K562 (cell line): ENCODE measurements around the gene GNRH2. TPM values are rescaled to one million over a fixed set of nuclear protein-coding genes. Genes with fewer than 3 reads are reported as not detected.

Experiments
- BCLAF1 ChIP-seq, 2 experiments: fragments of 450-650 bp in 1 of 2; IDR thresholded peaks; 2 replicates each; pipeline ENCODE4 v1.6.1; 2011 to 2017; ENCODE audit warnings: low read depth in 2 of 2, antibody characterized with exemption in 1 of 2, borderline replicate concordance in 1 of 2, low read length in 1 of 2, mild to moderate bottlenecking in 1 of 2, mixed read lengths in 1 of 2; ENCODE audit not compliant: control insufficient read depth in 1 of 2
- CBFA2T3 ChIP-seq: fragments of 450-650 bp; IDR thresholded peaks from 2 replicates; pipeline ENCODE4 v1.6.1; 2017
- CHCHD3 ChIP-seq: fragments of 250-450 bp; sonication (Bioruptor Pico); IDR thresholded peaks from 2 replicates; pipeline ENCODE4 v2.1.2; 2022; ENCODE audit warnings: mild to moderate bottlenecking
- HIVEP1 ChIP-seq: fragments of 250-450 bp; sonication (Bioruptor Pico); IDR thresholded peaks from 2 replicates; pipeline ENCODE4 v1.4.0; 2020; ENCODE audit warnings: mild to moderate bottlenecking
- MAFG ChIP-seq: fragments of 450-650 bp; conservative IDR thresholded peaks from 2 replicates; pipeline ENCODE4 v1.6.1; 2016; ENCODE audit warnings: missing genetic modification characterization, missing compliant biosample characterization
- MCM5 ChIP-seq: fragments of 450-650 bp; IDR thresholded peaks from 2 replicates; pipeline ENCODE4 v1.6.1; 2016; ENCODE audit warnings: low read depth
- MECOM ChIP-seq: fragments of 250-450 bp; sonication (Bioruptor Pico); IDR thresholded peaks from 2 replicates; pipeline ENCODE4 v1.8.0; 2022; ENCODE audit warnings: inconsistent platforms
- MED1 ChIP-seq: sonication (generic); formaldehyde crosslinking; IDR thresholded peaks from 2 replicates; pipeline ENCODE4 v1.8.1; 2023; ENCODE audit warnings: missing genetic modification reagents, borderline replicate concordance
- MTA2 ChIP-seq: fragments of 450-650 bp; IDR thresholded peaks from 2 replicates; pipeline ENCODE4 v1.6.1; 2016; ENCODE audit warnings: low read depth
- MTA3 ChIP-seq: fragments of 450-650 bp; formaldehyde crosslinking; IDR thresholded peaks from 2 replicates; pipeline ENCODE4 v1.6.1; 2017; ENCODE audit warnings: mild to moderate bottlenecking, borderline replicate concordance
- PBX2 ChIP-seq, 2 experiments: IDR thresholded peaks in 1 of 2; conservative IDR thresholded peaks in 1 of 2; 2 replicates each; pipeline ENCODE4 v1.6.1; 2016; ENCODE audit warnings: low read depth in 2 of 2, mild to moderate bottlenecking in 1 of 2, missing compliant biosample characterization in 1 of 2, missing genetic modification characterization in 1 of 2, moderate library complexity in 1 of 2
- RBM15 ChIP-seq: fragments of 200-400 bp; formaldehyde crosslinking; IDR thresholded peaks from 2 replicates; pipeline ENCODE4 v1.6.1; 2018; ENCODE audit warnings: mild to moderate bottlenecking, low read length, moderate library complexity; ENCODE audit not compliant: insufficient read depth
- RBM17 ChIP-seq: fragments of 200-400 bp; formaldehyde crosslinking; IDR thresholded peaks from 2 replicates; pipeline ENCODE4 v1.6.1; 2017; ENCODE audit warnings: low read depth, mild to moderate bottlenecking, low read length, borderline replicate concordance
- RERE ChIP-seq: sonication (generic); formaldehyde crosslinking; IDR thresholded peaks from 2 replicates; pipeline ENCODE4 v1.8.0; 2023; ENCODE audit warnings: missing genetic modification reagents, mild to moderate bottlenecking, borderline replicate concordance
- ZNF277 ChIP-seq: fragments of 250-450 bp; sonication (Bioruptor Pico); IDR thresholded peaks from 2 replicates; pipeline ENCODE4 v1.8.0; 2022; ENCODE audit warnings: inconsistent platforms, mild to moderate bottlenecking, moderate library complexity, borderline replicate concordance
- polyA plus RNA-seq, 8 experiments: library from polyadenylated mRNA; depleted of rRNA in 4 of 8; stranded (reverse) in 5 of 8; unstranded in 3 of 8; fragments of >200 nt; fragmentation: Nextera tagmentation in 2 of 8; fragmentation: Illumina TruSeq in 1 of 8; extraction: Ambion mirVana in 2 of 8; extraction: Trizol in 1 of 8; gene quantifications; 2 replicates each; pipeline versions ENCODE4 v1.2.1 to v1.2.3, GENCODE V29; 2011 to 2014; ENCODE audit warnings: inconsistent platforms in 1 of 8, missing spikeins in 1 of 8
- total RNA-seq, 7 experiments: library from RNA; depleted of rRNA in 6 of 7; stranded (reverse); fragments of >200 nt in 6 of 7; fragmentation: Illumina TruSeq in 2 of 7; extraction: Trizol in 2 of 7; gene quantifications; 2 replicates each; pipeline versions ENCODE4 v1.2.1 to v1.2.3, GENCODE V29; 2011 to 2021; ENCODE audit warnings: low replicate concordance in 1 of 7

GNRH2 gene
- total and polyA plus RNA-seq, 9 of the 15 experiments (the other 6 are each of a cell fraction or from before 2014, with no cell fraction given): 0.11 to 0.50 (median 0.24) TPM; not detected in 5

- TF ChIP-seq RERE (CRISPR knock-in tag) (no peak), MTA2 (peak; percentile 65), ZNF277 (CRISPR knock-in tag) (no peak), CBFA2T3 (peak; percentile 83), RBM17 (no peak), CHCHD3 (no peak), MED1 (CRISPR knock-in tag) (no peak), MTA3 (peak; percentile 54; the same call in 1 of the 2 replicates), MECOM (no peak), RBM15 (no peak), HIVEP1 (CRISPR knock-in tag) (no peak), MAFG (tag) (peak; percentile 80), MCM5 (no peak), BCLAF1 (IDR thresholded peaks at IDR 0.05; ENCODE audit: borderline replicate concordance in 1 of 2, control insufficient read depth in 1 of 2, low read depth in 2 of 2, low read length in 1 of 2) (no peak), PBX2 (CRISPR knock-in tag; IDR thresholded peaks at IDR 0.05; ENCODE audit: low read depth) (no peak), PBX2 (tag; conservative IDR thresholded peaks at IDR 0.05; ENCODE audit: low read depth) (no peak)
Measured at GRCh38 chr20:3077618-3078134, 34.3 kb downstream of the GNRH2 start (continued).
